Panc1 (cell line): Measurements from ENCODE around the gene SLC19A3. TPM values are rescaled to one million over a fixed set of nuclear protein-coding genes. Genes with fewer than 3 reads are reported as not detected.

Experiments
- ATAC-seq: fragments of 200-7000 bp; cut with Tn5 transposase; 2 replicates; pipeline ENCODE4 v1.9.1; 2020; ENCODE audit warnings: mild to moderate bottlenecking, moderate library complexity
- BruUV-seq: library from RNA; stranded (reverse); fragments of 400-500 nt; replicated peaks from 2 replicates; lab custom pipeline; 2021; lab: Mats Ljungman, UMichigan
- CTCF ChIA-PET: fragments of 300-600 bp; sonication (Branson Sonifier 250); formaldehyde crosslinking; loops from one replicate; lab custom pipeline; 2022; ENCODE audit warnings: antibody characterized with exemption; lab: Charles Lee
- POLR2A ChIA-PET: fragments of 300-600 bp; sonication (Branson Sonifier 250); formaldehyde crosslinking; loops from one replicate; lab custom pipeline; 2022; ENCODE audit warnings: antibody characterized with exemption; lab: Charles Lee
- DNase-seq: peaks from one replicate; pipeline ENCODE4 v3.0.0-alpha.2; 2010; ENCODE audit warnings: low read depth, low spot score
- H3K27ac ChIP-seq: 2 replicates; pipeline ENCODE4 v1.5.1; 2011; ENCODE audit warnings: mild to moderate bottlenecking, low read length, inconsistent platforms
- H3K27me3 ChIP-seq: fragments of 200-500 bp; sonication (Bioruptor generic); 2 replicates; pipeline ENCODE4 v1.6.0; 2014; ENCODE audit warnings: low read length, inconsistent platforms; ENCODE audit not compliant: control insufficient read depth, insufficient read depth
- H3K36me3 ChIP-seq: fragments of 200-500 bp; sonication (Bioruptor generic); 2 replicates; pipeline ENCODE4 v1.5.1; 2014; ENCODE audit warnings: inconsistent platforms, mild to moderate bottlenecking, low read length, moderate library complexity; ENCODE audit not compliant: control insufficient read depth, insufficient read depth
- H3K4me1 ChIP-seq: 2 replicates; pipeline ENCODE4 v1.5.1; 2011; ENCODE audit warnings: inconsistent platforms, mild to moderate bottlenecking, low read length, moderate library complexity; ENCODE audit not compliant: control insufficient read depth, insufficient read depth
- H3K4me3 ChIP-seq, 2 experiments: 2 replicates each; pipeline ENCODE4 v1.5.1; 2011 to 2012; ENCODE audit warnings: low read depth in 2 of 2, low read length in 2 of 2, mild to moderate bottlenecking in 2 of 2, inconsistent platforms in 1 of 2, moderate library complexity in 1 of 2
- H3K9me3 ChIP-seq: fragments of 200-500 bp; sonication (Bioruptor generic); 2 replicates; pipeline ENCODE4 v1.5.1; 2014; ENCODE audit warnings: low read depth, mild to moderate bottlenecking, inconsistent platforms, low read length, moderate library complexity; ENCODE audit not compliant: control insufficient read depth, insufficient read depth
- POLR2AphosphoS5 ChIP-seq: IDR thresholded peaks from 2 replicates; pipeline ENCODE4 v1.6.1; 2012; ENCODE audit warnings: mild to moderate bottlenecking, low read depth, low read length, moderate library complexity
- REST ChIP-seq, 2 experiments: IDR thresholded peaks; 2 replicates each; pipeline ENCODE4 v1.6.1; 2011 to 2012; ENCODE audit warnings: low read depth in 2 of 2, control low read depth in 1 of 2, low read length in 1 of 2, mild to moderate bottlenecking in 1 of 2, moderate library complexity in 1 of 2; ENCODE audit not compliant: insufficient read depth in 1 of 2
- SIN3A ChIP-seq: IDR thresholded peaks from 2 replicates; pipeline ENCODE4 v1.6.1; 2012; ENCODE audit warnings: low read depth, mild to moderate bottlenecking, low read length, moderate library complexity, borderline replicate concordance; ENCODE audit not compliant: insufficient read depth
- TCF7L2 ChIP-seq: IDR thresholded peaks from 2 replicates; pipeline ENCODE4 v1.6.1; 2011; ENCODE audit warnings: mild to moderate bottlenecking, low read depth, low read length, inconsistent platforms
- in situ Hi-C: cut with HindIII; loops from 2 replicates; pipeline ENCODE4 v1.10.0; 2016; ENCODE audit warnings: low sequenced_read_pairs, low pct_unique_long_range_greater_than_20kb
- intact Hi-C: fragments of 100-400 bp; cut with micrococcal nuclease; formaldehyde crosslinking; loops from one replicate; pipeline ENCODE4 v1.10.0; 2022; ENCODE audit not compliant: unreplicated experiment
- total RNA-seq: library from RNA; stranded (reverse); gene quantifications from one replicate; pipeline ENCODE4 v1.2.1, GENCODE V29; 2021; ENCODE audit not compliant: unreplicated experiment
- TF ChIP-seq, protein P1 (sequence below): fragments of 450-650 bp; IDR thresholded peaks from 2 replicates; pipeline ENCODE4 v1.5.1; 2017; ENCODE audit warnings: mild to moderate bottlenecking

SLC19A3 gene
- total RNA-seq, 1 experiment from 2014 or later = 0.28 TPM

DNA sequence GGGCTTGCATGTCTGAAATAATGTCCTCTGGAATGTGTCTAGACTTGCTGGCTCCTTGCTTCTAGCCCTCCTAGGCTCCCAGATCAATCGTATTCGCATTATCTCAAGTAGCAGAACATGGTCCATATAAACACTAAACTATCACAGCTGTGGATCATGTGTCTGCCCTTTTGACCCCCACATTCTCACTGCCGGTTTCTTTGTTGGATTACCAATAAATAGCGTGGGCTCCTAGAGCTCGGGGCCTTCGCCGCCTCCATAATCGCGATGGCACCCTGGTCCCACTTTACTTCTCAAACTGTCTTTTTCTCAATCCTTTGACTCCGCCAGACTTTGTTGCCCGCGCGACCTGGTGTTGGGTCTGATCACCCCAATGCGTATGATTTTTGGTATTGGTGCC, 21.5 kb upstream of the SLC19A3 start:
- H3K9me3 ChIP-seq = no peaks in the 10 kb centered on the region
- no peak overlapping the region for H3K27ac ChIP-seq
- no peaks in the 10 kb centered on the region for H3K36me3 ChIP-seq
- no peaks in the 10 kb centered on the region for H3K4me1 ChIP-seq
- DNase-seq = no peak
- no peak overlapping the region for H3K4me3 ChIP-seq
- ATAC-seq = no peak
- in situ Hi-C loops = no loop called here
- TF ChIP-seq REST (IDR thresholded peaks at IDR 0.05; ENCODE audit: insufficient read depth in 1 of 2, low read depth in 2 of 2, low read length in 1 of 2) = no peak
- no peak for TF ChIP-seq SIN3A
- TF ChIP-seq POLR2AphosphoS5 = no peak
- no peak for TF ChIP-seq TCF7L2
- TF ChIP-seq, protein P1, sequence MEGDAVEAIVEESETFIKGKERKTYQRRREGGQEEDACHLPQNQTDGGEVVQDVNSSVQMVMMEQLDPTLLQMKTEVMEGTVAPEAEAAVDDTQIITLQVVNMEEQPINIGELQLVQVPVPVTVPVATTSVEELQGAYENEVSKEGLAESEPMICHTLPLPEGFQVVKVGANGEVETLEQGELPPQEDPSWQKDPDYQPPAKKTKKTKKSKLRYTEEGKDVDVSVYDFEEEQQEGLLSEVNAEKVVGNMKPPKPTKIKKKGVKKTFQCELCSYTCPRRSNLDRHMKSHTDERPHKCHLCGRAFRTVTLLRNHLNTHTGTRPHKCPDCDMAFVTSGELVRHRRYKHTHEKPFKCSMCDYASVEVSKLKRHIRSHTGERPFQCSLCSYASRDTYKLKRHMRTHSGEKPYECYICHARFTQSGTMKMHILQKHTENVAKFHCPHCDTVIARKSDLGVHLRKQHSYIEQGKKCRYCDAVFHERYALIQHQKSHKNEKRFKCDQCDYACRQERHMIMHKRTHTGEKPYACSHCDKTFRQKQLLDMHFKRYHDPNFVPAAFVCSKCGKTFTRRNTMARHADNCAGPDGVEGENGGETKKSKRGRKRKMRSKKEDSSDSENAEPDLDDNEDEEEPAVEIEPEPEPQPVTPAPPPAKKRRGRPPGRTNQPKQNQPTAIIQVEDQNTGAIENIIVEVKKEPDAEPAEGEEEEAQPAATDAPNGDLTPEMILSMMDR = no peak
- intact Hi-C loops = no loop called here
- no TSS peak for BruUV-seq
- CTCF ChIA-PET = no interaction called here
- POLR2A ChIA-PET = no interaction called here
- no peaks in the 10 kb centered on the region for H3K27me3 ChIP-seq

GRCh38 chr2:227728035-227728434, 10.2 kb upstream of the SLC19A3 start, which contains the start of gene SCYGR7:
TSS of gene SCYGR7 (plus strand) at chr2:227728335. CDS start at chr2:227728335, 0 bp downstream.
- Histone ChIP-seq H3K27ac (no peak within 1 kb of the TSS), H3K4me1 (no peaks in the 10 kb centered on the region), H3K27me3 (peaks cover 3% of the 10 kb centered on the region; the same call in 1 of the 2 replicates), H3K9me3 (no peaks in the 10 kb centered on the region), H3K4me3 (no peak within 1 kb of the TSS), H3K36me3 (no peaks in the 10 kb centered on the region)
- intact Hi-C loops = no loop called here
- ChIA-PET POLR2A (no interaction called here), CTCF (no interaction called here)
- no TSS peak for BruUV-seq
- DNase-seq (no peak), ATAC-seq (no peak)
- TF ChIP-seq REST (IDR thresholded peaks at IDR 0.05; ENCODE audit: insufficient read depth in 1 of 2, low read depth in 2 of 2, low read length in 1 of 2) (no peak), TCF7L2 (no peak), SIN3A (no peak), POLR2AphosphoS5 (no peak)
- TF ChIP-seq, protein P1 = no peak
- in situ Hi-C loops = no loop called here
